GM19468 (cell line): ENCODE results near the gene YPEL1.
"Not testable (repeated sequence)": the region's sequence is repeated elsewhere in the genome, so short reads cannot be mapped to it uniquely, and the experiment has no call there.

Source experiments
- ATAC-seq: cut with Tn5 transposase; IDR thresholded peaks from one replicate; pipeline ENCODE4 v1.9.1; 2021; ENCODE audit warnings: mild to moderate bottlenecking, moderate library complexity, moderate number of reproducible peaks; ENCODE audit not compliant: unreplicated experiment; ENCODE audit errors: extremely low read depth

YPEL1 gene

GRCh38 chr22:21702094-21702493 is 33.5 kb downstream of the YPEL1 start:
- ATAC-seq = no peak

DNA sequence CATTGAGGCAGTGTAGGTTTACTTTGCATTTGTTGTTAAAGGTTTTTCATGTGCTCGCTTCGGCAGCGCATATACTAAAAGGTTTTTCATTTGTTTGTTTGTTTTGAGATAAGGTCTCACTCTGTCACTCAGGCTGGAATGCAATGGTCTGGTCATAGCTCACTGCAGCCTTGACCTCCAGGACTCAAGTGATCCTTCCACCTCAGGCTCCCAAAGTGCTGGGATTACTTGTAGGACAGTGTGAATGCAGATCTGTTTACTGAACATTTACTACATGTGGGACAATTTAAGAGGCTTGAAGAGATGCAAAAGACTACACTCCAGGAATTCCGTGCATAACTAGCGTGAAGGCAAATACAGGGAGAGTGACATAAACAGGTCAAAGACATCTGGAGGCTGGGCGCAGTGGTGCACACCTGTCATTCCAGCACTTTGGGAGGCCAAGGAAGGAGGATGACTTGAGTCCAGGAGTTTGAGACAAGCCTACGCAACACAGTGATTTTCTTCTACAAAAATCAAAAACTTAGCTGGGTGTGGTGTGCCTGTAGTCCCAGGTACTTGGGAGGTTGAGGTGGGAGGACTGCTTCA is 34.1 kb downstream of the YPEL1 start:
- no peak for ATAC-seq

DNA sequence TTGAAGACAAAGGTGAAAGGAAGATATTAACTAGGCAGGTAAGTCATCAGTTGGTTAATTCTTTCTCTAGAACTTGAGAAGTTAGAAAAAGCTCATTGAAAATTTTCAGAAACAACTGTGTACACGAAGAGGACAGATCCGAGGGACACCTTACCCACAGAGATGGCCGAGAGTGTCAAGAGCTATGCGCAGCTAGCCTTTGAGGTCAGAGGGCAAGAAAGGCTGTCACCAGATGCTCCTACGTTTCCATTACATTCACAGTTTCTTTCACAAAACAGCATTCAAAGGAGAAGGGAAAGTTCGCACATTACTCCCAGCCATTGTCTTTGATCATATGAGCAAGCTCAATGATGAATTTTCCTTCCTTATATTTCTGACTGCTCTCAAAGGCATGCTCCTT is 34.8 kb downstream of the YPEL1 start:
- no peak for ATAC-seq

DNA sequence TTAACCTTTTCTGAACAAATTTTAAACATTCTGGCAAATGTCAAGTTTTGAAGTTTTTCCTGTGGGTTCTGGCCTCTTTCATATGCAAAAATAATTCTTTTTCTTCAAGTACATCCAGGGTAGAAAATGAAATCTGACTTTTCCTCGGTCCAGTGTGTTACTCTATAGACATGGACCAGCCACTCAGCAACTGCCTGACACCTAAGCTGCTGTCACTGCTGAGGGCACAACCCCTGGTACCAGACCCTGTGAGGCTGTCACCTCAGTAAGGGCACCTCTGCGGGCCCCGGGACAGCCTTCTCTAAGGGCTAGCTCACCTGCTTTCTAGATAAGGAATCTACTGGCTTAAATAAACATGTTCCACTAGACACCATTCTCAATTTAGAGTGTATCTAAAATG is 36.0 kb downstream of the YPEL1 start:
- no peak for ATAC-seq

GRCh38 chr22:21698430-21699329 is 36.9 kb downstream of the YPEL1 start:
- ATAC-seq = no peak

DNA sequence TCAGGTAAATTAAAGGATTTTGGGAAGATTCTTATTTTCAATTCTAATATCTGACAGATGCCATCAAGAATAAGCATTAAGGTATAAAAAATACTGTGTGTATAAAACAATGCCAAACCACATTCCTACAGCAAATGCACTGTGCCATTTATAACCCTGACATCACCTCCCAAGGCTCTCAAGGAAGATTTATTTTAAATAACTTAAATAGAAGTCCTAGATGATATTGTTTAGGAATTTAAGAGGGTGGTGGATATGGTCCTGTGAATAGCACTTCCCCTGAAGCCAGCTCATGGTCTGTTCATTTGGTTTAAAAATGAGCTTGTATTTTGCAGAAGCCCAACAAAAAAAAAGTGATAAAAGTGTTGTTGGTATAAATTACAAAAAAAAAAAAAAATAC is 37.7 kb downstream of the YPEL1 start:
- ATAC-seq = no peak

GRCh38 chr22:21697021-21697771 is 38.4 kb downstream of the YPEL1 start:
- no peak for ATAC-seq

DNA sequence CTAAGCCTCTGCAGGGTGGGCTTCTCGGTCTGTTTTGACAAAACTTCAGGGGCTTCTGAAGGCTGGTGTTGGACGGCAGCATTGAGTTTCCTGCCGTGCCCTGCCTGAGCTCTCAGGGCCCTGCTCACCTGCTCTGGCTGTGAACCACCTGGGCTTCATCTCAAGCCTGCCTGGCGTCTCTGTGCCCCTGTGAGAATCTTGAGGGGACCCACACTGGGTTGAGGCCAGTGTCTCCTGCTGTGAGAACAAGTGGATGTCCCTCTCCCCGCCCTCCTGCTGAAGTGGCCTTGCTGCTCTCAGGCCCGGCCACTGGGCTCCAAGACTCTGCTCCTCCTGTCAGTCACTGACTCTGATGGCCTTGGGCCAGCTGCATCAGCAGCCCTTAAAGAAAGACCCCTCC is 39.5 kb downstream of the YPEL1 start:
- no peak for ATAC-seq

GRCh38 chr22:21695430-21696085 is 40.0 kb downstream of the YPEL1 start:
- no peak for ATAC-seq

- no peak for ATAC-seq
Observed at GRCh38 chr22:21694795-21695429, 40.7 kb downstream of the YPEL1 start.

DNA sequence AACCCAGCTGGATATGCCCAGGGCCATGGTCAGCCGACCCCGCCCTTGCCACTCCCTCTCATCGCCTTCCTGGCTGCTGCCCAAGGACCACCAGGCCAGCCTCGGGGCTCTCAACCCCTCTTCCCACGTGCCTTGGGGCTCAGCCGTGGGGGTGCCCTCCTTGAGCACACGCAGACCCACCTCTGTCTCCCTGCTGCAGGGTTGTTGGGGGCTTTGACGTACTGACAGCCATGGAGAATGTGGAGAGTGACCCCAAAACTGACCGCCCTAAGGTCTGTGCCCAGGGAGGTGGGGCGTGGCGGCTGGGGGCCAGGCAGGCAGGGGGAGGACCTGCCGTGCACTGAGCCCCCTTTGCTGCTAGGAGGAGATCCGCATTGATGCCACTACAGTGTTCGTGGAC is 41.2 kb downstream of the YPEL1 start:
- no peak for ATAC-seq

DNA sequence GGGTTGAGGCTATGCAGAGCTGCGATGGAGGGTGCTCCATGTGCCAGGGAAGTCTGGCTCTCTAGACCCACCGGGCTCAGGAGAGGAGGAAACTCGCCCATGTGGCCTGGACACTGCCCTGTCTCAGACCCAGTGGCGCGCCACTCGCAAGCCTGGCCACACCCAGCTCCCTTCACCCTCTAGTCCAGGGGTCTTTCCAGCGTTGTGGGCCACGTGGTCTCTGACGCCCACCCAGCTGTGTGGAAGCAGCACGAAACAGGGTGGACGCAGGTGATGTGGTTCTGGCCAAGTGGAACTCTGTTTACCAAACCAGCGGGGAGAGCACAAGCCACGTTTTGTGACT is 41.6 kb downstream of the YPEL1 start:
- no peak for ATAC-seq

DNA sequence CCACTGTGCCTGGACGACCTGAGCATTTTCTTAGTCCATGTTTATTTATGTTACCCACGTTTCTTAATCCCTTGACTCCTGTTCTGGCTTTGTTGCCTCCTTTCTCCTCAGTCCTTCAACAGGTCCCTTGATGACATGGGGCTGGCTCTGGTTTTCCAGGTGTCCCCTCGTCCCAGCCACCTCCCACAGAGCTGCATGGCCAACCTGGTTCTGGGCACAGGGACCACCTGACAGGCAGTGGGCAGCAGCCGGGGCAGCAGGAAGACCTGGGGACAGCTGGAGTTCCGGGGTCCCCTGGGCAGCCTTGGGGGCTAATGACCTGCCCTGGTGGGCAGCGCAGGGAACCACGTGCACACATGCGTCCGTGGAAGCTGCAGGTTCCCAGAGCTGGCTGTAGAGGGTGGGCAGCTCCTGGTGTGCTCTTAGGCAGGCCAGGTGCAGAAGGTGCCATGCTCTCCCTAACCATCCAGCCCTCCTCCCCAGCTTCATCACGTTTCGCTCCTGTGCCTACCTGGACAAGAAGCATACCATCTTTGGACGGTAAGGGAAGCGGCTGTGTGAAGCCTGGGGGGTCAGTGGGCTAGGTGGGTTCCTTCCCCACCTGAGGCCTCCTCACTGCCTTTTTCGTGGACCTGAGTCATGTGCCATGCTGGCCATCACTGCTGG is 42.1 kb downstream of the YPEL1 start:
- ATAC-seq = no peak

- ATAC-seq = not testable (repeated sequence)
Observed at GRCh38 chr22:21692856-21693255, 42.7 kb downstream of the YPEL1 start.

DNA sequence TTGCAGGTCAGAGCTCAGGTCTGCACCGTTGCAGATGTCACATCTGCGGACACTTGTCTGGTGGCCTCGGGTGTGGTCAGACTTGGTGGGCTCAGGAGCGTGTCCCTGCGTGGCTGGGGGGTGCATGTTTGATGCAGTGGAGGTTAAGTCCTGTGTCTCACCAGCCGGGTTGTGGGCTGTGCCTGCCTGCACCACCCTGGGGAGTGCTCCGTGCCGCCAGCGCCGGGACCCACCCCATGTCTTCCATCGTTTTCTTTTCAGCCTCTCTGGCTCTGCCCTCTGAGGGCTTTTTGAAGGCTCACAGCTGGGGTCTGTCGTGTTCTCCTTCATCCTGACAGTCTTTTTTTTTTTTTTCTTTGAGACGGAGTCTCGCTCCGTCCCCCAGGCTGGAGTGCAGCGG is 43.8 kb downstream of the YPEL1 start:
- no peak for ATAC-seq

DNA sequence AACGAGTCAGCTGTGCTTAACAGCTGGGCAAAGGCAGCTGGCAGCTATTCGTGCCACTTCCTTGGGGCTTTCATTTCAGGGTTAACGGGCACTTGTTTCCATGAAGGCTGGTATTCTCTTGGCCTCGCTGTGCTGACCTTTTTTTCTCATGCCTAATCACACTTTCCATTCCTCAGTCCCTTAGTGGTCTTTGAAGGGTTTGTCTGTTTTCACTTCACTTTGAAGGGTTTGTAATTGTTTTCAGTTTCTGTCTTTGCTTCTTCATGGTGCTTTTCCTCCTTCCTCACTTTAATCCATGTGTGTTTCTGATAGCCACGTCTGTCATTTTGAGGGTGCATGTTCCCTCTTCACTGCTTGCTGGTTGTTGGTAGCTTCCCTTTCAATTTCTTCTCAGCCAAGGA is 45.2 kb downstream of the YPEL1 start:
- no peak for ATAC-seq

DNA sequence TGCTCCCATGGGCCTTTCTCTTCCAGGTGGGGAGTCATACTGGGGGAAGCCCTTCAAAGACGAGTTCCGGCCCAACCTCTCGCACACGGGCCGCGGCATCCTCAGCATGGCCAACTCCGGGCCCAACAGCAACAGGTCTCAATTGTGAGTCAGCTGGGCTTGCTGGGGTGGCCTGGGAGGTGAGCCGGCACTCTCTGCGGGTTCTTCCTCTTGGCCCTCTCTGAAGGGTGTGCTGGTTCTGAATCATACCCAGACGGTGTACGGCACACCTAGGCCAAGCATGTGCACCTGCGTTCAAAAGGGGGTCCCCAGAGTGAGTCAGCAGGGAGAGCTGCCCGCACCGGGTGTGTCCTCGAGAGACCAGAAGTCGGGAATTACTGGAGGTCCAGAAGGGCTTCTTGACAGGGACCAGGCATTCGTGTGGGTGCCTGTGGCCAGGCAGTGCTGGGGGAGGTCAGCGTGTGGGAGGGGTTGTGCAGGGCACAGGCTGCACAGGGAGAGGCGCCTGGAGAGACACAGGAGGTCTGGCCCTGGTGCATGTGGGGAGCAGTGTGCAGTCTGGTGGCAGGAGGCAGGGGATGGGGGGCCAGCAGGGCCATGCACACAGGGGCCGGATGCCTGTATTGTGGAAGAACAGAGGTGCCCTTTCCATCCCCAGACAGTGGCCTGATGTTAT is 46.8 kb downstream of the YPEL1 start:
- no peak for ATAC-seq

DNA sequence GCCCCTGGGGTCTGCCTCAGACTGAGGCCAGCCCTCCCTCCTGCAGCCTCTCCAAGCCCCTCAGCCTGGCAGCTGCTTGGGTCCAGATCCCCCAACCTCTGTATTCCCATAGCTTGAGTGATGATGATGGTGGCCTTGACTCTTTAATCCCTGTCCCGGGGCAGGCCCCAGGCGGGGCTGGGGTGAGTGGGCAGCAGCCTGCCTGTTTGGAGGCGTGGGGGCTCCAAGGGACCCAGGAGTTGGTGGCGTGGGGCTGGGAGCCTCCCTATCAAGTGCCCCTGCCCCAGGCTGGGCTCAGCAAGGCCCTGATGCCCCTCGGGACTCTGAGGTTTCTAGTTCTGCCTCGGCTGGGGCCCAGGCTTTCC is 47.3 kb downstream of the YPEL1 start:
- ATAC-seq = no peak

- ATAC-seq = no peak
Observed at GRCh38 chr22:21687685-21688259, 47.8 kb downstream of the YPEL1 start.
